ENCODE results near the gene C9orf50.

GRCh38 chr9:129585352-129585751 lies 35.5 kb downstream of the C9orf50 start:
- TF ChIP-seq CTCF (IDR thresholded peaks at IDR 0.05 in 8 of 11, conservative IDR thresholded peaks at IDR 0.05 in 3 of 11) (no peak), POLR2AphosphoS5 (IDR thresholded peaks at IDR 0.05) (no peak)

All from spleen (tissue), 7 donors.